Aorta (tissue), 5 donors: ENCODE results near the gene SPOCD1. TPM values are rescaled to one million over a fixed set of nuclear protein-coding genes. Genes with fewer than 3 reads are reported as not detected.

ENCODE experiments used
- ATAC-seq: fragments of 200-7000 bp; cut with Tn5 transposase; one replicate; pipeline ENCODE4 v1.9.1; 2022; ENCODE audit warnings: moderate library complexity; ENCODE audit not compliant: low FRiP score
- DNase-seq, 2 donors: peaks; one replicate each; pipeline ENCODE4 v3.0.0-alpha.2; 2020
- H3K27ac ChIP-seq, 2 donors: one replicate each; pipeline ENCODE4 v1.5.1; 2013; ENCODE audit warnings: low read length in 2 of 2, mild to moderate bottlenecking in 2 of 2, moderate library complexity in 2 of 2, control low read depth in 1 of 2, inconsistent platforms in 1 of 2, low read depth in 1 of 2
- H3K27me3 ChIP-seq, 2 donors: one replicate each; pipeline ENCODE4 v1.6.1; 2013; ENCODE audit warnings: control low read depth in 1 of 2, low read length in 1 of 2, mild to moderate bottlenecking in 1 of 2, moderate library complexity in 1 of 2; ENCODE audit not compliant: insufficient read depth in 2 of 2, control insufficient read depth in 1 of 2
- H3K36me3 ChIP-seq, 2 donors: one replicate each; pipeline ENCODE4 v1.6.1; 2013; ENCODE audit warnings: control low read depth in 1 of 2, low read length in 1 of 2, mild to moderate bottlenecking in 1 of 2; ENCODE audit not compliant: insufficient read depth in 2 of 2, control insufficient read depth in 1 of 2
- H3K4me1 ChIP-seq, 2 donors: one replicate each; pipeline ENCODE4 v1.6.1; 2013; ENCODE audit warnings: low read length in 2 of 2, control low read depth in 1 of 2, mild to moderate bottlenecking in 1 of 2, moderate library complexity in 1 of 2; ENCODE audit not compliant: insufficient read depth in 2 of 2, control insufficient read depth in 1 of 2
- H3K4me3 ChIP-seq, 2 donors: one replicate each; pipeline ENCODE4 v1.5.1; 2013; ENCODE audit warnings: low read length in 2 of 2, control low read depth in 1 of 2, mild to moderate bottlenecking in 1 of 2
- H3K9me3 ChIP-seq: one replicate; pipeline ENCODE4 v1.6.1; 2013; ENCODE audit warnings: mild to moderate bottlenecking, low read length; ENCODE audit not compliant: control insufficient read depth
- WGBS, 2 donors: extraction: QIAGEN DNeasy Blood & Tissue Kit; methylation state at CpG; one replicate each; pipeline ENCODE4 v1.1.7; 2013; 5-methylcytosine and 5-hydroxymethylcytosine counted together
- intact Hi-C, 2 donors: fragments of 100-400 bp; cut with DNase I; formaldehyde crosslinking; loops; one replicate each; pipeline versions ENCODE4 v1.14.2 to v1.15.0; 2022
- polyA plus RNA-seq, 2 donors: library from polyadenylated mRNA; stranded (reverse); fragments of 200-250 nt; gene quantifications; one replicate each; pipeline ENCODE4 v1.2.3, GENCODE V29; 2013
- total RNA-seq, 2 donors: library from RNA; stranded (reverse); fragmentation: NEBNext Ultra II Directional; extraction: Animal tissue kit (Norgen Biotek cat#: 25700); gene quantifications; one replicate each; pipeline ENCODE4 v1.2.1, GENCODE V29; 2021
- donor health status: healthy with polysubstance abuse.
- donor health status: Bipolar disorder and iron deficiency.
- donor health status: DM: no; HTN: no; CAD: no.
- donor health status: DM: no; HTN: no; CAD: no.
- donor health status: DM: yes; HTN: yes; CAD: no.

The SPOCD1 gene
- total and polyA plus RNA-seq, 4 donors: 1.4 to 12.3 (median 6.5) TPM

GRCh38 chr1:31771891-31772668 is 43.7 kb downstream of the SPOCD1 start:
- Histone ChIP-seq H3K36me3 (no peaks in the 10 kb centered on the region), H3K4me1 (no peaks in the 10 kb centered on the region), H3K9me3 (no peaks in the 10 kb centered on the region), H3K27me3 (no peaks in the 10 kb centered on the region), H3K27ac (no peak overlapping the region), H3K4me3 (no peak overlapping the region)
- WGBS, 2 donors: 8 to 9% methylated on average over 68 of the region's 68 CpGs
- intact Hi-C loops: no loop called here
- DNase-seq (no peak), ATAC-seq (no peak)

DNA sequence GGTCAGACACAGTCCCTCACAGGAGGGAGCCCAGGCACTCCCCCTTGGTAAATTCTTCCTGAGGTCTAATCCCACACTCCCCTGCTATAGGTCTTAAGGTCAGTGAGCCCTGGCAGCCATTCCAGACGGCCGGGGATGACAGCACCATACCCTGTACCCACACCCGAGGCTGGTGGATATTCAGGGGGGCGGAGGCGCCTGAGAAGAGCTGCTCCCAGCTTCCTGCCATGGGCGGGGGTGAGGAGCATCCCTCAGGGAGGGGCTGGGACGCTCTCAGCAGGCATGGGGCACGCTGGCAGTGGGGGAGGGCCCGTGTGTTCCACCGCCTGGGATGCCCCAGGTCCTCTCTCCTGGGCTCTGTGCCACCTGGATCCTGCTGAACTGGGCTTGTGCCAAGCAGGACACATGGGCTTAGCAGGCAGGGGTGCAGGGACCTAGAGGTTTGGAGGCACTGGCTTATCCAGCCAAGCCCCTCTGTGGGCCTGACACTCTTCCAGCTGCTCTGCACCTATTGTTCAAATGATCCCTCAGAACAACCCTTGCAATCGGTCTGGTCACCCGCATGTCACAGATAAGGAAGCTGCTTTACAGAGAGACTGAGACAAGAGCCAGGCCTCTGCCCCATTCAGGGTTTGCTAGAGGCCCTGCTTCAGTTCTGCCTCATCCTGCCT is 46.0 kb downstream of the SPOCD1 start:
- no peak for ATAC-seq
- H3K36me3 ChIP-seq: no peaks in the 10 kb centered on the region
- H3K4me1 ChIP-seq: no peaks in the 10 kb centered on the region
- no peak overlapping the region for H3K27ac ChIP-seq
- intact Hi-C loops: no loop called here
- H3K9me3 ChIP-seq: no peaks in the 10 kb centered on the region
- no peak for DNase-seq
- WGBS, 2 donors: 64 to 68% methylated on average over 12 of the region's 12 CpGs
- H3K4me3 ChIP-seq: no peak overlapping the region
- H3K27me3 ChIP-seq: no peaks in the 10 kb centered on the region

DNA sequence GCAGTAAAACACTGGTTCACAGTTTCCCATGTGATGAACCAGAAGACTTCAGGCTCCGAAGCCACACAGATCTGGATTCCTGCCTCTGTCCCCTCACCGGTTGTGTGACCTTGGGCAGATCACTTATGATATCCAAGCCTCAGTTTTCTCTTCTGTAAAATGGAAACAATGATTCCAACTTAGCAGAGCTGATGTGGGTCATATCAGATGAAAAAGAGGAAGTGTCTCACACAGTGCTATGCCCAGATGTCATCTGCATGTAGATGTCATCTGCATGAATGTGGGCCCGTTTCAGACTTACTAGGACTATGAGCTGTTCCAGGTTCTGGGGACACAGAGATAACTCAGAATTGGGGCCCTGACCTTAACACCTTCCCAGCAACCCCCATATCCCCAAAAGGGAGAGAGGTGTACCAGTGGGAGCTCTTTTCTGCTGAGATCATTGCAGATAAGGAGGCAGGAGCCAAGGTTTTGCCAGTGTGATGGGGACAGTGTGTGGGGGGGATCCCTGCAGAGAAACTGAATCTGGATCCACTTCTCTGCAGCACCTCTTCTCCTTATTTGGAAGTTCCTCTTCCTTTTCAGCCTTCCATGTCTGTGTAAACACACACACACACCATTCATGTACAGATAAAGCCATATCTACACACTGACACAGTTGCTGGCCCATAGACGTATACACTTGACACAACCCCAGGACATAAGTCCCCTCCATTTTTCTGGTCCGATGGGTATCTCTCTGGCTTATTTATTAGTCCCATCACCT is 46.7 kb downstream of the SPOCD1 start:
- Histone ChIP-seq H3K27me3 (no peaks in the 10 kb centered on the region), H3K4me3 (no peak overlapping the region), H3K36me3 (no peaks in the 10 kb centered on the region), H3K4me1 (no peaks in the 10 kb centered on the region), H3K27ac (no peak overlapping the region), H3K9me3 (no peaks in the 10 kb centered on the region)
- 84 to 85% methylated on average over 5 of the region's 5 CpGs for WGBS, 2 donors
- intact Hi-C loops: no loop called here
- DNase-seq (no peak), ATAC-seq (no peak)

- H3K27ac ChIP-seq: no peak overlapping the region
- DNase-seq (no peak), ATAC-seq (no peak)
- H3K9me3 ChIP-seq: no peaks in the 10 kb centered on the region
- H3K4me1 ChIP-seq: no peaks in the 10 kb centered on the region
- no peaks in the 10 kb centered on the region for H3K27me3 ChIP-seq
- H3K36me3 ChIP-seq: no peaks in the 10 kb centered on the region
- H3K4me3 ChIP-seq: no peak overlapping the region
- intact Hi-C loops: no loop called here
- WGBS, 2 donors: 90 to 93% methylated on average over 2 of the region's 2 CpGs
Measured at GRCh38 chr1:31768407-31768907, 47.4 kb downstream of the SPOCD1 start.

DNA sequence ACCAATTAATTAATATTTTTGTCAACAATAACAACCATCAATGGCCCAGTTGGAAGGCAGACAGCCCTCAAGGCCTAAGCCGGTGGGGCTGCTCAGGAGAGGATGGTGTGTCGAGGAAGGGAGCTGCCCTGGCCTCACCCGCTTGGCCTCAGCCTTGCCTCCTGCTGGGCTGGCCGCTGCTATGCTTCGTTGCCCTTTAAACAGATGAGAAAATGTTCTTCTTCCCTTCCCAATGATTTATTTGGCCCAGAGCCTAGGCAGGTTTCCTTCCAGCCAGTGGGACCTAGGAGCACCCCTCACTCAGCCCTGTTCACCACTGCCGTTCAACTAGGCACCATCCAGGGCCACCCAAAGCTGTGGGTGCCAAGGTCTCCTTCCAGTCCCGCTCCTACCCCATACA is 48.6 kb downstream of the SPOCD1 start:
- no peaks in the 10 kb centered on the region for H3K4me1 ChIP-seq
- H3K27me3 ChIP-seq: no peaks in the 10 kb centered on the region
- no peak overlapping the region for H3K4me3 ChIP-seq
- H3K36me3 ChIP-seq: no peaks in the 10 kb centered on the region
- intact Hi-C loops: no loop called here
- no peaks in the 10 kb centered on the region for H3K9me3 ChIP-seq
- ATAC-seq (no peak), DNase-seq (no peak)
- H3K27ac ChIP-seq: no peak overlapping the region
- WGBS, 2 donors: 93 to 96% methylated on average over 7 of the region's 7 CpGs

DNA sequence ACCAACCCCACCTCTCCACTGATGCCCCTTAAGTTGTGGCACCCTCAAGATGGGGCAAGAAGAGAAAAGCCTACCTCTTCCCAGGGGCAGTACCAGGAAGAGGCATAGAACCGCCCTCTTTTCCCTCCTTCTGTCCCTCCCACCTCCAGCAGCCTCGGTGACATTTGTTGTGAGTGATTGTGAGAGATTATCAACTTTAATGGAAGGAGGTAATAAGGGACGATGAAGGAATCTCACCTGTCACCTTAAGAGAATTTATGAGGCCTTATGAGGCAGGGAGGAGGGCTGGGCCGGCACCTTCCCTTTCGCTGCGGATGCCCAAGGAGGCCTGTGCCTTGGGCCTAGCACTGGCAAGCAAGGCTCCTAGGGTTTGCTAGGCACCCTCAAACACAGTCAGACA is 50.3 kb downstream of the SPOCD1 start:
- Histone ChIP-seq H3K4me3 (no peak overlapping the region), H3K27ac (no peak overlapping the region), H3K4me1 (no peaks in the 10 kb centered on the region), H3K36me3 (no peaks in the 10 kb centered on the region), H3K9me3 (no peaks in the 10 kb centered on the region), H3K27me3 (no peaks in the 10 kb centered on the region)
- ATAC-seq (no peak), DNase-seq (no peak)
- 88 to 89% methylated on average over 6 of the region's 6 CpGs for WGBS, 2 donors
- intact Hi-C loops: no loop called here

DNA sequence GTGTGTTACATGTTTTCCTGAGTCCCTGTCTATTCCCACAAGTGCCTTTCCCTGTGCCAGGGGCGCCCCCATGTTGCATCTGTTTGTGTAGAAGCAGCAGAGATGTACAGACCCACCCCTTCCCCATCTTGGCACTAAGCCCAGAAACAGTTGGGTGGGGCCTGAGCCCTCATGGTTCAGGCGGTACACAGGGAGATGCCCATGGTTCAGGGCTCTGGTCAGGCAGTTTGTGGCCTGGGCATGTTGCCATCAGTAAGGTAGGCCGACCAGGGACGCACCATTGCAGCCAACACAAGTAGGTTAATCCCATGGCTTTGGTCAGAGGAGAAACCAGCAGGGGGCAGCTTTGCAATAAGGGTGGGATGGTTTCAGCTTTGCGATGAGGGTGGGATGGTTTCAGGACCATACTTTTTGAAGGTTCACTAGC is 50.8 kb downstream of the SPOCD1 start:
- no peaks in the 10 kb centered on the region for H3K4me1 ChIP-seq
- ATAC-seq (no peak), DNase-seq (no peak)
- WGBS, 2 donors: 56 to 57% methylated on average over 5 of the region's 5 CpGs
- H3K36me3 ChIP-seq: no peaks in the 10 kb centered on the region
- H3K9me3 ChIP-seq: no peaks in the 10 kb centered on the region
- H3K27me3 ChIP-seq: no peaks in the 10 kb centered on the region
- H3K4me3 ChIP-seq: no peak overlapping the region
- no peak overlapping the region for H3K27ac ChIP-seq
- intact Hi-C loops: no loop called here

DNA sequence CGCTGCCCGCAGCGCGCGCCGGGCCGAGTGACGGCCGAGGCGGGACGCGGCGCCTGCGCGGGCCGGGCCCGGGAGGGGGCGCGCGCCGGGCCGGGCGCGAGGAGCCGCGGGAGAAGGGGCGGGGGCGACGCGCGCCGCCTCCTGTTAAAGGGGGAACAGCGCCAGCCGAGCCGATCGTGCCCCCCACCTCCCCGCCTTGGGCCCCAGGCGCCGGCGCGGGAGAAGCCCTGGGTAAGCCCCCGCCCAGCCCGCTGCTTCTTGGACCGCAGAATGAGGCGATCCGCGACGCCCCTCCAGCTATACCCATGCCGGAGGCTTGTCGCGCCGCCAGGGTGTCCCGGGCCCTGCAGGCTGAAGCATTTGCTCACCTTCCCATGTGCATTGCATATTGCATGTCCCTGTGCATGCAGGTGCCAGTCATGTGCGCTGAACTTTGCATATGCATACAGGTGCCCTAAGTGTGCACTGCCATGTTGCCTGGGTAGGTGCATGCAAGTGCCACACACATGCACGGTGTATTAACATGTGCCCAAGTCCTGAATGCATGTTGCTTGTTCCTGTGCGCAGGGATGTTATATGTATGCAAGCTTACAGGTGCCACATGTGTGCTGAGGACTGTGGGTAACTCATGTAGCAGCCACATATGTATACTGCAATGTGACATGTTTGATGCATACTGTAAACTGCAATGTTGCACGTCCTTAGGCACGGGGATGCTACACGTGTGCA is 51.3 kb downstream of the SPOCD1 start, which contains the start of gene ADGRB2:
TSS of gene ADGRB2 (minus strand) at position 29 of the 729 bp plus-strand sequence. CDS start 7,119 bp downstream, outside the sequence.
- WGBS, 2 donors: 4 to 5% methylated on average over 42 to 59 of the region's 59 CpGs
- Histone ChIP-seq H3K36me3 (no peaks in the 10 kb centered on the region), H3K4me1 (no peaks in the 10 kb centered on the region), H3K27ac (no peak within 1 kb of the TSS), H3K4me3 (peak within 1 kb of the TSS; percentile 32 to 47), H3K27me3 (no peaks in the 10 kb centered on the region), H3K9me3 (no peaks in the 10 kb centered on the region)
- intact Hi-C loops: no loop called here
- ATAC-seq (no peak), DNase-seq (no peak)
